Measurements from ENCODE around the gene CRYZL1.

- no peak for TF ChIP-seq CTCF (IDR thresholded peaks at IDR 0.05 in 8 of 11, conservative IDR thresholded peaks at IDR 0.05 in 3 of 11)
- no peak for TF ChIP-seq POLR2AphosphoS5 (IDR thresholded peaks at IDR 0.05)
Measured at GRCh38 chr21:33569991-33570390, 71.5 kb downstream of the CRYZL1 start.

All from spleen (tissue), 7 donors.